ENCODE results near the gene MCM9. TPM values are rescaled to one million over a fixed set of nuclear protein-coding genes. Genes with fewer than 3 reads are reported as not detected.

The MCM9 gene
- total and polyA plus RNA-seq, 2 of the 4 experiments (the other 2 are of a cell fraction), result 3.5 to 7.2 TPM

- Histone ChIP-seq H3K23ac (ENCODE audit: low read depth, low read length) (no peak overlapping the region), H4K20me1 (ENCODE audit: insufficient read depth, low read length) (no peaks in the 10 kb centered on the region), H3K4ac (ENCODE audit: low read depth, low read length) (no peak overlapping the region), H3K36me3 (ENCODE audit: control insufficient read depth, insufficient read depth, low read length) (no peaks in the 10 kb centered on the region), H3K4me3 (ENCODE audit: insufficient read depth, low read depth, low read length) (no peak overlapping the region), H4K91ac (ENCODE audit: insufficient read depth, low read depth, low read length) (no peak overlapping the region), H4K5ac (ENCODE audit: low read depth, low read length) (no peak overlapping the region), H3K56ac (ENCODE audit: extremely low read depth, insufficient read depth, low read length) (no peak overlapping the region), H3K9ac (ENCODE audit: low read depth, low read length) (no peak overlapping the region), H3K9me3 (ENCODE audit: control insufficient read depth, insufficient read depth, low read length) (0 out of 2 replicates have a peak, but pooled peaks cover 2% of the 10 kb centered on the region), H3K27me3 (ENCODE audit: control insufficient read depth, insufficient read depth, low read length) (no peaks in the 10 kb centered on the region), H3K4me1 (ENCODE audit: control insufficient read depth, insufficient read depth, low read length) (peaks cover 1% of the 10 kb centered on the region), H2BK15ac (ENCODE audit: low read depth, low read length) (no peak overlapping the region), H2AFZ (replicated peaks; ENCODE audit: low read length, poor library complexity) (no peak overlapping the region), H3K18ac (ENCODE audit: low read depth, low read length) (no peak overlapping the region), H4K8ac (ENCODE audit: low read depth in 2 of 2, low read length in 2 of 2) (no peak overlapping the region), H3K4me2 (ENCODE audit: low read depth, low read length) (no peak overlapping the region), H3K79me1 (ENCODE audit: low read depth in 1 of 2, low read length in 2 of 2) (no peaks in the 10 kb centered on the region), H3K27ac (ENCODE audit: insufficient read depth, low read length) (no peak overlapping the region), H2AK9ac (replicated peaks; ENCODE audit: low read depth, low read length, poor library complexity) (no peak overlapping the region), H2AK5ac (ENCODE audit: low read depth, low read length) (no peak overlapping the region), H3K14ac (replicated peaks; ENCODE audit: low read depth, low read length) (no peak overlapping the region), H2BK20ac (ENCODE audit: low read depth, low read length) (no peak overlapping the region), H3K9me1 (ENCODE audit: insufficient read depth, low read length) (peaks cover 4% of the 10 kb centered on the region), H2BK5ac (ENCODE audit: low read depth, low read length, poor library complexity, severe bottlenecking) (no peak overlapping the region), H2BK120ac (ENCODE audit: low read depth, low read length) (no peak overlapping the region)
- ChIA-PET POLR2A (ENCODE audit: unreplicated experiment) (no interaction called here), CTCF (no interaction called here)
- TF ChIP-seq RFX5 (IDR thresholded peaks at IDR 0.05; ENCODE audit: low read depth, low read length) (no peak), MXI1 (IDR thresholded peaks at IDR 0.05; ENCODE audit: borderline replicate concordance, low read depth, low read length) (no peak), CEBPB (IDR thresholded peaks at IDR 0.05; ENCODE audit: low read depth, low read length) (no peak), NFE2L2 (IDR thresholded peaks at IDR 0.05; ENCODE audit: low read depth, low read length) (no peak), RCOR1 (IDR thresholded peaks at IDR 0.05; ENCODE audit: insufficient replicate concordance, low read length) (no peak), RAD21 (IDR thresholded peaks at IDR 0.05; ENCODE audit: low read length) (no peak), USF2 (IDR thresholded peaks at IDR 0.05; ENCODE audit: low read depth, low read length) (no peak), CHD1 (IDR thresholded peaks at IDR 0.05; ENCODE audit: low read depth, low read length) (no peak), CTCF (conservative IDR thresholded peaks at IDR 0.05; ENCODE audit: low read depth, low read length) (no peak), MAZ (IDR thresholded peaks at IDR 0.05; ENCODE audit: borderline replicate concordance, low read depth, low read length) (no peak), POLR2A (IDR thresholded peaks at IDR 0.05; ENCODE audit: low read depth, low read length) (no peak), MAFK (IDR thresholded peaks at IDR 0.05; ENCODE audit: low read depth, low read length) (no peak), BHLHE40 (IDR thresholded peaks at IDR 0.05; ENCODE audit: low read depth, low read length) (no peak)
- ATAC-seq (ENCODE audit: low read depth), result no peak
- DNase-seq, result no peak
- in situ Hi-C loops (cut with MboI; ENCODE audit: low sequenced_read_pairs), result no loop called here
- no CpG with 5 or more reads among the region's 4 CpGs for WGBS, 2 experiments (ENCODE audit: extremely low coverage in 2 of 2, insufficient read length in 1 of 2)
- dilution Hi-C loops (cut with HindIII; ENCODE audit: low sequenced_read_pairs, unreplicated experiment), result no loop called here
- BruUV-seq (replicated peaks), result no TSS peak
- intact Hi-C loops (cut with micrococcal nuclease), result no loop called here
Measured at GRCh38 chr6:118789954-118790353, 145.0 kb downstream of the MCM9 start.

All from IMR-90 (cell line).